ENCODE measurements around the gene MRO.

DNA sequence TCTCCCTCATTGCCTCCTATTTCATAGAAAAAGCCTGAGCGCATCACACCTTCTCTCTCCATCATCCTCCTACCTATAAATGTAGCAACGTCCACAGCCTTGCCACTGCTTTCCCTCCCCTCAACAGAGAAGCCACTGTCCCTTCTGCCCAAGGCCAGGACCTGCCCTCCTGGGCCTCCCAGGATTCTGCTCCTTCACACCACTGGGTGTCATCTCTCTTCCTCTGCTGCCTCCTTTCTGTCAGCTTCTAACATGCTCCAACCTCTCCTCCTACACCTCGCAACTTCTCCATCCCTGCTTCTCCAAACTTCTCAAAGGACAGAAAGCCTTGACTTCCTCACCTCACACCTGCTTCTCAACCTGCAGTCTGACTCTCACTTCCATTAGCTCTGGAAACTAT is 37.9 kb upstream of the MRO start:
- TF ChIP-seq POLR2AphosphoS5 (IDR thresholded peaks at IDR 0.05) (no peak), CTCF (IDR thresholded peaks at IDR 0.05) (no peak), POLR2A (IDR thresholded peaks at IDR 0.05) (no peak)
